Peyer's patch (tissue), 4 donors: Measurements from ENCODE around the gene CERS4.

Experiments
- CTCF ChIP-seq, 6 experiments: fragments of 450-650 bp in 4 of 6; fragments of 200-600 bp in 2 of 6; sonication (generic) in 1 of 6; IDR thresholded peaks; one replicate each; pipeline ENCODE4 v1.5.1; 2017 to 2019; ENCODE audit warnings: antibody characterized with exemption in 6 of 6, mild to moderate bottlenecking in 3 of 6, moderate library complexity in 1 of 6
- POLR2A ChIP-seq, 2 donors: fragments of 450-650 bp; IDR thresholded peaks; one replicate each; pipeline ENCODE4 v1.5.1; 2017; ENCODE audit warnings: antibody characterized with exemption in 2 of 2, mild to moderate bottlenecking in 2 of 2, moderate library complexity in 2 of 2

GRCh38 chr19:8209462-8210378 lies 550 bp downstream of the CERS4 start:
- TF ChIP-seq CTCF (IDR thresholded peaks at IDR 0.05) (no peak), POLR2A (IDR thresholded peaks at IDR 0.05) (no peak)
